ENCODE results near the gene DAP. TPM values are rescaled to one million over a fixed set of nuclear protein-coding genes. Genes with fewer than 3 reads are reported as not detected.

Gene DAP
- total and polyA plus RNA-seq, 2 donors from 2014 or later, result 123 to 133 TPM

DNA sequence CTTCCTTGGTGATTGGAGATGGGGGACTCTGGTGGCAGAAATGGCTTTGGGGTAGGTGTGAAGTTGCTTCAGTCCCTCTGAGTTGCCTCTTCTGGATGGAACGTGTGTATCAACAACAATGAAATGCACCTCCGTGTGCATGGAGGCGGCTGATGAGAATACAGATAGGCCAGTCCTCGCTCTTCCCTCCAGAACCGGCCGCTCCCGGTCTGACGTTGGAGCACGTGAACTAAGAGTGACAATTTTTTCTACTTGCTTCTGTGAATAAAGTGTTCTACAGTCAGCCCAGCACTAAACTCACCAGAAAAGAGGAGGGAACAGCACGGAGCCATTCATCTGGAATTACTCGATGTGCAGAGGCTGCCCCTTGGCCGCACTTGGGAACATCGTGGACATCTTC lies 106.5 kb downstream of the DAP start:
- TF ChIP-seq, protein P1, sequence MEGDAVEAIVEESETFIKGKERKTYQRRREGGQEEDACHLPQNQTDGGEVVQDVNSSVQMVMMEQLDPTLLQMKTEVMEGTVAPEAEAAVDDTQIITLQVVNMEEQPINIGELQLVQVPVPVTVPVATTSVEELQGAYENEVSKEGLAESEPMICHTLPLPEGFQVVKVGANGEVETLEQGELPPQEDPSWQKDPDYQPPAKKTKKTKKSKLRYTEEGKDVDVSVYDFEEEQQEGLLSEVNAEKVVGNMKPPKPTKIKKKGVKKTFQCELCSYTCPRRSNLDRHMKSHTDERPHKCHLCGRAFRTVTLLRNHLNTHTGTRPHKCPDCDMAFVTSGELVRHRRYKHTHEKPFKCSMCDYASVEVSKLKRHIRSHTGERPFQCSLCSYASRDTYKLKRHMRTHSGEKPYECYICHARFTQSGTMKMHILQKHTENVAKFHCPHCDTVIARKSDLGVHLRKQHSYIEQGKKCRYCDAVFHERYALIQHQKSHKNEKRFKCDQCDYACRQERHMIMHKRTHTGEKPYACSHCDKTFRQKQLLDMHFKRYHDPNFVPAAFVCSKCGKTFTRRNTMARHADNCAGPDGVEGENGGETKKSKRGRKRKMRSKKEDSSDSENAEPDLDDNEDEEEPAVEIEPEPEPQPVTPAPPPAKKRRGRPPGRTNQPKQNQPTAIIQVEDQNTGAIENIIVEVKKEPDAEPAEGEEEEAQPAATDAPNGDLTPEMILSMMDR (IDR thresholded peaks at IDR 0.05; ENCODE audit: borderline replicate concordance, extremely low read depth, insufficient read depth), result no peak
- Histone ChIP-seq H3K27ac (ENCODE audit: low read depth in 2 of 2, low read length in 2 of 2) (no peak overlapping the region), H3K36me3 (ENCODE audit: control insufficient read depth in 2 of 3, insufficient read depth in 3 of 3, low read length in 3 of 3) (peaks cover 0 to 6% (median 0%) of the 10 kb centered on the region in 3 donors), H3K27me3 (ENCODE audit: control insufficient read depth, insufficient read depth, low read length) (peaks cover 2% of the 10 kb centered on the region), H3K4me3 (ENCODE audit: low read length in 3 of 3) (no peak overlapping the region), H3K4me1 (ENCODE audit: control insufficient read depth in 2 of 3, insufficient read depth in 2 of 3, low read depth in 1 of 3, low read length in 3 of 3) (peaks cover 0 to 2% (median 0%) of the 10 kb centered on the region in 3 donors), H3K9ac (ENCODE audit: low read length in 3 of 3) (no peak overlapping the region), H3K9me3 (ENCODE audit: control insufficient read depth in 2 of 3, insufficient read depth in 1 of 3, low read length in 3 of 3) (no peaks in the 10 kb centered on the region)
- intact Hi-C loops (cut with DNase I), result no loop called here
- no peak for FAIRE-seq
- DNase-seq, result no peak

DNA sequence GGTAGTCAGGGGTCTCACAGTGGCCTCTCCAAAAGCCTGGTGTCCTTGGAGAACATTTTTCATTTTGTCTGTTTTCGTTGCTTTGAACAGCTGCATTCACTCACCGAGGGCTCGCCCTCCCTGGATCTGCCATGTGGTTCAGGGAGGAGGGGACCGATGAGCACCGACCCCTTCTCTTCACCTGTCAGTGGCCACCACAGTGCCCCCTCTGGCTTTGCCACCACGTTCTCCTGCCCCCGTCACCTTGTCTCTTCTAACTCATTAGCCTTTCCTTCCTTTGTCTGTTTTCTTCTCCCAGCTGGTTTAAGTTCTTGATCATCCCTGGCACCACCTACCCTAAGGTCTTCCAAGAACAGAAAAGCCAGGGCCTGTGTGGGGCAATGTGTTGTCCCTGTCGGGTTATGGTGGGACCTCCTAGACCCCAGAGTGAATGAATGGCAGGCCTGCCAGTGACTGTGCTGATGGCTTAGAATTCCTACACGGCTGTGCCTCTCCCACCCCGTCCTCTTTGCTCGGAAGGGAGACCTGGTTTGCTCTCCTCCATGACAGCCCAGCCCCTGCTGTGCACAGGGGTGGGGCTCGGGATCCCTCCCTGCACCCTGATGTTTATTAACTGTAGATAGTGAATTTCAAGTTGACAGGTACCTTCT lies 107.2 kb downstream of the DAP start:
- Histone ChIP-seq H3K27me3 (ENCODE audit: control insufficient read depth, insufficient read depth, low read length) (peaks cover 2% of the 10 kb centered on the region), H3K27ac (ENCODE audit: low read depth in 2 of 2, low read length in 2 of 2) (no peak overlapping the region), H3K9me3 (ENCODE audit: control insufficient read depth in 2 of 3, insufficient read depth in 1 of 3, low read length in 3 of 3) (no peaks in the 10 kb centered on the region), H3K4me1 (ENCODE audit: control insufficient read depth in 2 of 3, insufficient read depth in 2 of 3, low read depth in 1 of 3, low read length in 3 of 3) (peaks cover 0 to 2% (median 0%) of the 10 kb centered on the region in 3 donors), H3K4me3 (ENCODE audit: low read length in 3 of 3) (no peak overlapping the region), H3K9ac (ENCODE audit: low read length in 3 of 3) (no peak overlapping the region), H3K36me3 (ENCODE audit: control insufficient read depth in 2 of 3, insufficient read depth in 3 of 3, low read length in 3 of 3) (peaks cover 0 to 6% (median 0%) of the 10 kb centered on the region in 3 donors)
- DNase-seq, result no peak
- TF ChIP-seq, protein P1 (IDR thresholded peaks at IDR 0.05; ENCODE audit: borderline replicate concordance, extremely low read depth, insufficient read depth), result no peak
- intact Hi-C loops (cut with DNase I), result no loop called here
- no peak for FAIRE-seq

DNA sequence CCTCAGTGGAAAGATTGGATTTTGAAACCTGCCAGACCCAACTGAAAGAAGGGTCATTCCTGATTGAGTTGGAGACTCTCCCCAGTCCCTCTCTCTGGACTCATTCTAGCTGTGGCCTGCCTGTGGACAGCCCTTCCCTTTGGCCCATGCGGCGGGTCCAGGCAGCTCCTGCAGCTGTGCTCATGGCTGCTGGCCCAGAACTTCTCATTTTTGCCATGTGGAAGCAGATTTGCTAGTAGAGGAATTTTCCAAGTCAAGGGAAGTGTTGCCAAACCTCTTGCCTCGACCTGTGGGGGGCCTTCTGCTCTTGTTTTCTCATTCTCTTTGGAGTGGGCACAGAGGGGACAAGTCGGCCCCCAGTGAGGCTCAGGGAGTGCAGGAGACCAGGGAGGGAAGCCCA lies 108.0 kb downstream of the DAP start:
- DNase-seq (no peak), FAIRE-seq (no peak)
- Histone ChIP-seq H3K4me3 (ENCODE audit: low read length in 3 of 3) (no peak overlapping the region), H3K4me1 (ENCODE audit: control insufficient read depth in 2 of 3, insufficient read depth in 2 of 3, low read depth in 1 of 3, low read length in 3 of 3) (peaks cover 0 to 2% (median 0%) of the 10 kb centered on the region in 3 donors), H3K36me3 (ENCODE audit: control insufficient read depth in 2 of 3, insufficient read depth in 3 of 3, low read length in 3 of 3) (peaks cover 0 to 6% (median 0%) of the 10 kb centered on the region in 3 donors), H3K9ac (ENCODE audit: low read length in 3 of 3) (no peak overlapping the region), H3K9me3 (ENCODE audit: control insufficient read depth in 2 of 3, insufficient read depth in 1 of 3, low read length in 3 of 3) (no peaks in the 10 kb centered on the region), H3K27me3 (ENCODE audit: control insufficient read depth, insufficient read depth, low read length) (peaks cover 2% of the 10 kb centered on the region), H3K27ac (ENCODE audit: low read depth in 2 of 2, low read length in 2 of 2) (no peak overlapping the region)
- TF ChIP-seq, protein P1 (IDR thresholded peaks at IDR 0.05; ENCODE audit: borderline replicate concordance, extremely low read depth, insufficient read depth), result no peak
- intact Hi-C loops (cut with DNase I), result no loop called here
